Renal cortex interstitium (tissue), 15 donors: ENCODE data around the gene VPS11. TPM values are rescaled to one million over a fixed set of nuclear protein-coding genes. Genes with fewer than 3 reads are reported as not detected.
A peak's percentile ranks its signal among the peaks of the same experiment; 100 is the strongest.

Experiments
- DNase-seq, 11 donors: peaks; one replicate each; pipeline ENCODE4 v3.0.0-alpha.2; 2013; ENCODE audit warnings: low read depth in 9 of 11, low spot score in 4 of 11; ENCODE audit errors: extremely low read depth in 1 of 11
- long read RNA-seq, 16 experiments: transcript quantifications; one replicate each; lab custom pipeline, GENCODE V29; 2026
- polyA plus RNA-seq, 3 donors: library from polyadenylated mRNA; unstranded; fragments of 120-200 nt; gene quantifications; one replicate each; pipeline ENCODE4 v1.2.1, GENCODE V29; 2013; ENCODE audit not compliant: insufficient read length in 3 of 3

Gene VPS11
- 10 to 100 TPM; 49.5 to 62.6 (median 53.6) TPM for polyA plus RNA-seq
- long read RNA-seq, donor 1, partial matches to known transcripts: 0 of 4 reads
- long read RNA-seq, donor 1, other reads (novel, unspliced or antisense): 0 of 4 reads
- long read RNA-seq, donor 2, partial matches to known transcripts: 0 of 2 reads
- long read RNA-seq, donor 2, other reads (novel, unspliced or antisense): 0 of 2 reads
- long read RNA-seq, donor 3, partial matches to known transcripts: 0 of 3 reads
- long read RNA-seq, donor 3, other reads (novel, unspliced or antisense): 0 of 3 reads
- long read RNA-seq, donor 4, partial matches to known transcripts: 0 of 3 reads
- long read RNA-seq, donor 4, other reads (novel, unspliced or antisense): 0 of 3 reads
- long read RNA-seq, donor 5: 0 reads
- long read RNA-seq, donor 6, partial matches to known transcripts: 20 of 38 reads
- long read RNA-seq, donor 6, other reads (novel, unspliced or antisense): 16 of 38 reads
- long read RNA-seq, donor 7, partial matches to known transcripts: 0 of 4 reads
- long read RNA-seq, donor 7, other reads (novel, unspliced or antisense): 0 of 4 reads
- long read RNA-seq, donor 8, transcript VPS11-208 (16 exons, 3,313 nt): major isoform, 5 of 13 reads
- long read RNA-seq, donor 8, partial matches to known transcripts: 8 of 13 reads
- long read RNA-seq, donor 8, other reads (novel, unspliced or antisense): 0 of 13 reads
- long read RNA-seq, donor 9, partial matches to known transcripts: 0 of 3 reads
- long read RNA-seq, donor 9, other reads (novel, unspliced or antisense): 0 of 3 reads
- long read RNA-seq, donor 10, partial matches to known transcripts: 5 of 9 reads
- long read RNA-seq, donor 10, other reads (novel, unspliced or antisense): 0 of 9 reads
- long read RNA-seq, donor 11, partial matches to known transcripts: 0 of 2 reads
- long read RNA-seq, donor 11, other reads (novel, unspliced or antisense): 0 of 2 reads
- long read RNA-seq, donor 12, partial matches to known transcripts: 0 of 1 reads
- long read RNA-seq, donor 12, other reads (novel, unspliced or antisense): 0 of 1 reads
- long read RNA-seq, donor 13: 0 reads
- long read RNA-seq, donor 14, partial matches to known transcripts: 5 of 9 reads
- long read RNA-seq, donor 14, other reads (novel, unspliced or antisense): 0 of 9 reads
- long read RNA-seq, donor 15, partial matches to known transcripts: 0 of 1 reads
- long read RNA-seq, donor 15, other reads (novel, unspliced or antisense): 0 of 1 reads
- long read RNA-seq, donor 16, transcript VPS11-208 (16 exons, 3,313 nt): major isoform, 8 of 42 reads
- long read RNA-seq, donor 16, partial matches to known transcripts: 34 of 42 reads
- long read RNA-seq, donor 16, other reads (novel, unspliced or antisense): 0 of 42 reads

- peak; percentile 86 to 95 (median 93) for DNase-seq
Observed at GRCh38 chr11:119067371-119068222, at the start of gene VPS11. Gene VPS11, plus strand, starts transcription at chr11:119067818. Its CDS starts 6 bp downstream, at chr11:119067824.

- DNase-seq: peak; percentile 92 to 97 (median 95)
Observed at GRCh38 chr11:119018074-119018938, 49.3 kb upstream of the VPS11 start, which contains the start of the genes RPS25 and TRAPPC4. Gene RPS25, minus strand, starts transcription at chr11:119018343. Its CDS starts 59 bp downstream, at chr11:119018284. Gene TRAPPC4, plus strand, starts transcription at chr11:119018766. Its CDS starts 30 bp downstream, at chr11:119018796.

GRCh38 chr11:119019996-119020395, 47.6 kb upstream of the VPS11 start:
- DNase-seq: no peak

- no peak for DNase-seq
Observed at GRCh38 chr11:119021631-119022030, 46.0 kb upstream of the VPS11 start.

- DNase-seq: no peak
Observed at GRCh38 chr11:119023741-119024140, 43.9 kb upstream of the VPS11 start.

- no peak for DNase-seq
Observed at GRCh38 chr11:119024430-119025098, 43.1 kb upstream of the VPS11 start.

GRCh38 chr11:119025099-119025473, 42.5 kb upstream of the VPS11 start:
- no peak for DNase-seq

- DNase-seq: no peak
Observed at GRCh38 chr11:119025541-119025940, 42.1 kb upstream of the VPS11 start.

- DNase-seq: no peak
Observed at GRCh38 chr11:119025978-119026766, 41.4 kb upstream of the VPS11 start.

GRCh38 chr11:119026970-119027369, 40.6 kb upstream of the VPS11 start:
- peak in 1 of 11 donors; percentile 43 for DNase-seq

- DNase-seq: no peak
Observed at GRCh38 chr11:119027561-119028345, 39.9 kb upstream of the VPS11 start.

GRCh38 chr11:119028346-119029068, 39.1 kb upstream of the VPS11 start:
- no peak for DNase-seq

GRCh38 chr11:119029069-119029339, 38.6 kb upstream of the VPS11 start:
- no peak for DNase-seq

- peak in 3 of 11 donors; percentile 32 to 81 (median 56) for DNase-seq
Observed at GRCh38 chr11:119029340-119030028, 38.1 kb upstream of the VPS11 start.
